RCC 7860 (cell line): ENCODE results near the gene KHDRBS1.
"Not testable (repeated sequence)": the region's sequence is repeated elsewhere in the genome, so short reads cannot be mapped to it uniquely, and the experiment has no call there.

ENCODE experiments used
- DNase-seq: peaks from one replicate; pipeline ENCODE4 v3.0.0-alpha.2; 2015; ENCODE audit warnings: low spot score
- FAIRE-seq: peaks from 2 replicates; lab custom pipeline; 2012; peaks lifted over from hg19 to GRCh38; lab: Jason Lieb, UNC

Gene KHDRBS1

DNA sequence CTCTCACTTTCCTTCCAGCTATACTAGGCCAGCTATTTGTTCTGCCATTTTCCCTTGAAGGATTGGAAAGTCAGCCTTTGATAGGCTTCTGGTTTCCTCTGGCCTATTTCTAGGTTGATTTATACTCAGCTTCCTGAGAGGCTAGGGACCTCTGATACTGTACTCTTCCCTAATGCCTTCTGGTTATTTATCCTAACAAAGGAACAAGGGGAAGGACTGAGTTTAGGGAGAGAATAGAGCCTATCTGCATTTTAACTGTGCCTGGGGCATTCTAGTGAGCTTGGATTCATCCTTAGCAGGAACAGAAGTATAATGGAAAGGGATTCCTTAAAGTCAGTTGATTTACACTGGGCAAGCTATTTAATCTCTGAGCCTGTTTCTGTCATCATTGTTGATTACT is 47.2 kb downstream of the KHDRBS1 start:
- DNase-seq, result no peak
- no peak for FAIRE-seq

DNA sequence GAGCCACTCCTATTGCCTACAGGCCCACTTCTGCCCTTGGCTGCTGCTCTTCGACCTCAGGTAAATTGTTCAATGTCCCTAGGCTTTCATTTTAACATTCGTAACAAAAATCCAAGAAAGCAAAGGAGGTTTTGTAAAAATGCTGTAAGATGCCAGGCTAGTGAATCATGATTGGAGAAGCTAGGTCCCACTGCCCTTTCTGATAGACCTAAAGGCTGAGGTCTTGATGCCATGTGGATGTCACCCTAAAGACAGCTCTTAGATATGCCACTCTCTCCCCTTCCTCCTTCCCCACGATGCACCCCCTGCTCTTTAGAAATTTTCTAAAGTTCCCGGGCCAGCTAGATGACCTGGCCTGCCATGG is 49.2 kb downstream of the KHDRBS1 start:
- FAIRE-seq (no peak), DNase-seq (no peak)

DNA sequence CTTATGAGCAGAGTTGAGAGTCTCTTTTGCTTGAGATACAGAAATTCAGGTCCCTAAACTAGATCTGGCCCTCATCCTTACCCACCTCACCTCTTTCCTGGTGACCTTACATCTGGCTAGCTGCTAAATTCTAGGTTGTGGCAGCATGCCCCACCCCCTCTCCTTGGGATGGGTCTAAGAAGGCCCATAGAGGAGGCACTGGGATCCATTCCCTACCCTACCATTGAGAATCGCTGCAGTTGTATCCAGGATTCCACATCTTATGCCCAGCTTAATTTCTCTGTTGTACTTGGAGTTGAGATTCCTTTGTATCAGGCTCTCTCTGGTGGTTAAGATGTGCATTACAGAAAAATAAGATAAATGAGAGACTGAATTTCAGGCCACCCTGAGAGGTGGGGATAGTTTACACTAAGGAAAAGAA is 49.6 kb downstream of the KHDRBS1 start:
- peak; percentile 69 for FAIRE-seq

DNA sequence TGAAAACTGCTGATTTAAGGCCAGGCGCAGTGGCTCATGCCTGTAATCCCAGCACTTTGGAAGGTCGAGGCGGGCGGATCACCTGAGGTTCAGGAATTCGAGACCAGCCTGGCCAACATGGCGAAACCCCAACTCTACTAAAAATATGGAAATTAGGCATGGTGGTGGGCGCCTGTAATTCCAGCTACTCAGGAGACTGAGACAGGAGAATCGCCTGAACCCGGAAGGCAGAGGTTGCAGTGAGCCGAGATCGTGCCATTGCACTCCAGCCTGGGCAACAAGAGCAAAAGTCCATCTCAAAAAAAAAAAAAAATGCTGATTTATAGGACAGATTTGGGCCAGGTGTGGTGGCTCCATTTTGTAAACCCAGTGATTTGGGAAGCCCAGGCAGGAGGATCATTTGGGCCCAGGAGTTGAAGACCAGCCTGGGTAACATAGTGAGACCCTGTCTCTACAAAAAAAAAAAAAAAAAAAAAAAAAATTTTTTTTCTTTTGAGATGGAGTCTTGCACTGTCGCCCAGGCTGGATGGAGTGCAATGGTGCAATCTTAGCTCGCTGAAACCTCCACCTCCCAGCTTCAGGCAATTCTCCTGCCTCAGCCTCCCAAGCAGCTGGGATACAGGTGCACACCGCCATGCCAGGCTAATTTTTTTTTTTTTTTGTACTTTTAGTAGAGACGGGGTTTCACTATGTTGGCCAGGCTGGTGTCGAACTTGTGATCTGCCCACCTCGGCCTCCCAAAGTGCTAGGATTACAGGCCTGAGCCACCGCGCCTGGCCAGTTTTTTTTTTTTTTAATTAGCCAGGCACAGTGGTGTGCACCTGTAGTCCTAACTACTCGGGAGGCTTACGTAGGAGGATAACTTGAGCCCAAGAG is 52.2 kb downstream of the KHDRBS1 start:
- not testable (repeated sequence) for DNase-seq, FAIRE-seq

More for the DNA sequence above, 49.6 kb downstream of the KHDRBS1 start:
- DNase-seq, result peak; percentile 43

DNA sequence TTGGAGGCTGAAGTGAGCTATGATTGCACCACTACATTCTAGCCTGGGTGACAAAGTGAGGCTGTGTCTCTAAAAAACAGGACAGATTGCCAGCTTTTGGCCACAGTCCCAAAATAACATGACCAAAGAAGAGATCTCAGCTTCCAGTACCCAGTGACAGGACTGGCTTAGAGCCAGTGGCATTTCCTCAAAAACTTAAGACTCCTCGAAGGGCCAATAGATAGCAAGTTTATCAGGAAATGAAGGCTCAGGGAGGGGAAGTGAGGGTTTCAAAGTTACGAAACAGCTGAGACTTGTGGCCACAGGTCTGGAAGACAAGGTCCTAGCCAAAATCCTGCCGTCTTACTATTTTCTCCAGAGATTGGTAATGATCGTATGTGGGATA is 52.8 kb downstream of the KHDRBS1 start:
- peak; percentile 79 for DNase-seq
- peak; percentile 34 for FAIRE-seq

DNA sequence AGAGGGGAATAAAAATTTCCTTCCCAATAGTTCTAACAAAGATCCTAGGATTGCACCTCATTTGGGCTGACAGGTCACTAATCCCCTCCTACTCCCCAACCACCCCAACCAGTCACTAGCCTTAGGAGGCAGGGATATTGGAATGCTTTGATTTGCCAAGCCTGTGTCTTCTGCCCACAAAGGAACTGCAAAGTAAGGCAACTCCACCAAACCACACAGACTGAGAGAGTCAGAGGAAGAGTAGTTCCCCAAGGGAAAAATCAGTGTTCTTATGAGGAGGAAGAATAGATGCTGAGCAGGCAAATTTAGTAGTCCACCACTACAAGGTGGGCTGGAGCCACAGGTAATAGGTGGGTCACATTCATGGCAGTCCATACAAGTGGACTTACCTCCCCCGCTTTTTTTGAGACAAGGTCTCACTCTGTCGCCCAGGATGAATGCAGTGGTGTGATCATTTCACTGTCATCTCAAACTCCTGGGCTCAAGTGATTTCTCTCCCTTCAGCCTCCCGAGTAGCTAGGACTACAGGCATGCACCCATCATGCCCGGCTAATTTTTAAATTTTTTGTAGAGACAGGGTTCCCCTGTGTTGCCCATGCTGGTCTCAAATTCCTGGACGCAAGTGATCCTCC is 55.4 kb downstream of the KHDRBS1 start:
- FAIRE-seq (no peak), DNase-seq (peak; percentile 8)

DNA sequence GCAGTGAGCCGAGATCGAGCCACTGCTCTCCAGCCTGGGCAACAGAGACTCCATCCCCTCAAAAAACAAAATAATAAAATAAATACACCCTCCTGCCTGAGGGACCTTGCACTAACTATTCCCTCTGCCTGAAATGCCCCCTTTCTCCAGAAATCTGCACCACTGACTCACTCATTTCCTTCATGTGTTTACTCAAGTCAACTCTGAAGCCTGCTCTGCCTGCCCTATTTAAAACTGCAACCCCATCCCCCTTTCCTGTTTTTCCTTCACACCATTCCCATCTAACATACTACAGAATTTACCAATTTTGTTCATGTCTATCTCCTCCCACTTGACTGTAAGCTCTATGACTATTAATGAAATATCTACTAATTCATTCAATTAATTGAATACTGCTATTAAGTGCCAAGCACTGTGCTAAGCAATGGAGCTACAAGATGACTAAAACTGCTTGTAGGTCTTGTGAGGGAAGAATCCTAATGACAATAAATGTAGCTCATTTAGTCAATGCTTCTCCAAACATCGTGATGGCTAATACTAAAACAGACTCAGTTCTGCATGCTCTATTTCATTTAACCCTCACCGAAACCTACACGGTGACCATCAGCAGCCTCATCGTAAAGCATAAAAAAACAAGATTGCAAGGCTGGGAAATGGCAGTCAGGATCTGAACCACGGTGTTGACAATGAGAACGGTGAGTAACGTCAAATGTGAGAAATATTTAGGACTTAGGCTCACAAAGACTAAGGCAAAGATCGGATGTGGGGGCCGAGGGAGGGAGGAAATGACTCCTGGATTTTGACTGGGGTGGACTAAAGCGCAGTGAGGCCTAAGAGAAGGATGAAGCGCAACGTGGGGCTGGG is 58.3 kb downstream of the KHDRBS1 start:
- FAIRE-seq, result no peak
- peak; percentile 13 for DNase-seq

DNA sequence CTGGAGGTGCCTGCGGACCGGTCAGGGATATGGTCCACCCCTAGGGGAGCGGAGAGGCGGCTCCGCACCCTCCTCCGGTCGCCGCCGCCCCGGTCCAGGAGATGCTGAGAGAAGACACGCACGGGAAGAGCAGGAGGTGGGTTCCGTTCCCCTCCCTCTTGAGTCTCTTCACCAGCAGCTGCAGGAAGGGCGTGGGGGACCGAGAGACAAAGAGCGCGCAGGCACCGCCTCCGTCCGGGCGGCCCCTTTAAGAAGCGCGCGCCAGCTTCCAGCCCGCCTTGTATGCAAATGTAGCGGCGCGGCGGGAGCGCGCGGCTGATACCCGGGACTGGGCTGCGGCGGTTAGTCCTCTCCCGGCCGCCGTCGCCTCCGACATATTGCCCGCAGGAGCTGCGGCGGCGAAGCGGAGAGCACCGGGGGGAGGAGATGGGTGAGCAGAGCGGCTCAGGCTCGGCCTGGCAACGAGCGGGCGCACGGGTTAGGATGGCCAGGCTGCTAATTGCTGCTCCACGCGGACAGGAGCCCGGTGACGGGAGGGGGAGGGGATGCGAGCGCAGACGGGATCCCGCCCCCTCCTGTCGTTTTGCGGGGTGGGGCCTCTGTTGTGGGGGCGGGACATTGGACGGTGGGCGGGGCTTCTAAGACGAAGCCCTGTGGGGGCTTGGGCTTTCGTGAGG is 59.1 kb downstream of the KHDRBS1 start, which contains the start of gene TMEM39B:
TSS of gene TMEM39B (plus strand) at position 318 of the 677 bp plus-strand sequence. CDS start at position 427, 109 bp downstream.
- peak; percentile 82 for DNase-seq

DNA sequence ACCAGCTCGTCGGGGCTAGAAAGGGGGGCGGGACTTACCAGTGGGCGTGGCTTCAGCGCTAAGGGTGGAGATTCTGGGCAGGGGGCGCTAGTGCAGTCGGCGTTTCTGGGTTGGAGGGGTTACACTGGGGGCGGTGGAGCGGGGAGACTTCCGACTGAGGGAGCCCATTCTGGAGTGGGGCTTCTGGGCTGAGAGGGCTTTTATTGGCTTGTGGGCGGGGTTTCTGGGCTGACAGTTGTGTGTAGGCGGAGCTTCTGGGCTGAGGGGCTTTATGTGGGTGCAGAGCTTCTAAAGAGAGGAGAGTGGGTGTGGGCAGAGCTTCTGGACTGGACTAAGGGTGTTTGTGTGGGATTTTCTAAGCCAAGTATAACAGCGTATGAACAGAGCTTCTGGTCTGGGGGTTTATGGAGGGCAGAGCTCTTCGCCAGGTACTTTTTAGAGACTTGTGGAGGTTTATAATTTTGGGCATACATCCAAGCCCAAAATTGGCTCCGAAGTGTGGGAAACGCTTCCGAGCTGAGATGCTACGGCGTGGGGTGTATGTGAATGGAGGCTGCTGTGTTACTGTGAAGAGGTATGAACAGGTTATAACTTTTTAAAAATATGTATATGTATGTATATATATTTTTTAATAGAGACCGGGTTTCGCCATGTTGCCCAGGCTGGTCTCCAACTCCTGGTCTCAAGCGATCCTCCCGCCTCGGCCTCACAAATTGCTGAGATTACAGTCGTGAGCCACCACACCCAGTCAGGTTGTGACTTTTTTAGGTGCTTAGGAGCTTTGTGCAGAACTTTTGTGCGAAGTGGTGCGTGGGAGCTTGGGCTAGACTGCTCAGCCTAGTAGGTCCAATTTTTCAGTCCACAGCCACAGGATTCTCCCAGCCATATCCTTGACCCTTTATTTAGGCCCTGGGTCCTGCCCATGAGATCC is 59.9 kb downstream of the KHDRBS1 start:
- no peak for DNase-seq
- no peak for FAIRE-seq

More for the DNA sequence above, 59.1 kb downstream of the KHDRBS1 start, which contains the start of gene TMEM39B:
- FAIRE-seq, result no peak

DNA sequence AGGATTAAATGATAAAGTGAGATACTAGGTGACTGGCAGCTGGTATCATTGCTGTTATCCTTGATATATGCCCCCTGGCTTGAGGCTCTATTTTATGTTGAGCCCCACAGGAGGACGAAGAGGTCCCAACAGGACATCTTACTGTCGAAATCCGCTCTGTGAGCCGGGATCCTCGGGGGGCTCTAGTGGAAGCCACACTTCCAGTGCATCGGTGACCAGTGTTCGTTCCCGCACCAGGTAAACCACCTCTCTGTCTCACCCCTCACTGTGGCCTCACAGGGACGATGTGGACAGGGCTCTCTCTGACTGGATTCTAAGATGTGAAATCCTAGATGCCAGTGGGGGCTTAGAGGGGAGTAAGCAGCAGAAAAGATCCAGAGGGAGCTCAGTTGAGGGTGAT is 61.2 kb downstream of the KHDRBS1 start:
- DNase-seq, result no peak
- no peak for FAIRE-seq

DNA sequence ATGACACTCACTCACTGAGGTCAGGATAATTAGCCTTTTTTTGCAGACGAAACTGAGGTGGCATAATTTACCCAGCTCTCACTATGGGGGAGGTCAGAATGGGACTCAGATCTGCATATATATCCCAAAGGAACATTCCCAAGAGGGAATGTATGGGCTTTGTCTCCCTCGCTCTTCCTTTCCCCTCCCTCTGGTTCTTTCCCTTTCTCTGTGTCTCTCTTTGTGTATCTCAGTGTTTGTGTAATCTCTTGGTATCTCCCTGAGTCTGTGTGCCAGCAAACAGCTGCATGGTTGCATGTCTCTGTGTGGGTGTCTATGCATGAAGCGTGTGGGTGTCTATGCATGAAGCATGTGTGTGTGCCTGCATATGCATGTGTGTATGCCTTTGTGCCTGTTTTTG is 63.8 kb downstream of the KHDRBS1 start:
- DNase-seq (no peak), FAIRE-seq (no peak)

DNA sequence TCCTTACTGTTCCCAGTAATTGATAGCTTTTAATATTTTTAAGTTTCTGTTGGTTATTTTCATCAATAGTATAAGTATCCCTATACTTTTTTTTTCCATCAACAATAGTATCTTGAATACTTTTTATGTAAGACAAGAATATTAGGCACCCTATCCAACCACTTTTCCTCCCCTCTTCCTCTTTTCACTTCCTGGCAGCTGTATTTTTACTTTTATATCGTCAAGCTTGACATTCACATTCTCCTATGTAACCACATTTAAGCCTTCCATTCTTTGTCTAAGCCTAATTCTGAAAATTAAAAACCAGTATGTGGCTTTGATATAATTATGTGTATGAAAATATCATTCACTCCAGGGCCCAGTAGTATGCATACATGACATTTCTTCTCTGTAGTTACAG is 68.4 kb downstream of the KHDRBS1 start:
- FAIRE-seq (no peak), DNase-seq (no peak)

DNA sequence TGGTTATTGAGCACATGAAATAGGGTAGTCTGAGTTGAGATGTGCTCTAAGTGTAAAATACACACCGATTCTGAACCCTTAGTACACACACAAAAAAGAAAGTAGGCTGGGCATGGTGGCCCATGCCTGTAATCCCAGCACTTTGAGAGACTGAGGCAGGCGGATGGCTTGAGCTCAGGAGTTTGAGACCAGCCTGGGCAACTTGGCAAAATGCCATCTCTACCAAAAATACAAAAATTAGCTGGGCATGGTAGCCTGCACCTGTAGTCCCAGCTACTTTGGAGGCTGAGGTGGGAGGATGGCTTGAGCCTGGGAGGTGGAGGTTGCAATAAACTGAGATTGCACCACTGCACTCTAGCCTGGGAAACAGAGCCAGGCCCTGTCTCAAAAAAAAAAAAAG is 72.7 kb downstream of the KHDRBS1 start:
- not testable (repeated sequence) for DNase-seq, FAIRE-seq

DNA sequence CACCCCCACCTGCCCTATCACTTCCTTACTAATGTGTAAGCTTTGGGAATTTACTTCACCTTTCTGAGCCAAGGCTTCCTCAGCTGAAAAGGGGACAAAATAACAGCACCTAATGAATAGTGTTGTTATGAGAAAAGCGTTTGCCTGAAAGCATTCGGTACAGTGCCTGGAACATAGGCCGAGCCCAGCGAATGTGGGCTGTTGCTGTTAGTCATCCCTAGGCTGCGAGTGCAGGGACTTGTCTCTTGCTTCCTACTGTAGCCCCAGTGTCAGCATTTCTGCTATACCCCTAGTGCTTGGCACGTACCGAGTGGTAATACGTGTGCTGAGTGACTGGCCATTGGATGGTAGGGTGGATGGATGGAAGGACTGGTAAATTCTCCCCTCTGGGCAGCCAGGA is 77.5 kb downstream of the KHDRBS1 start:
- no peak for FAIRE-seq

DNA sequence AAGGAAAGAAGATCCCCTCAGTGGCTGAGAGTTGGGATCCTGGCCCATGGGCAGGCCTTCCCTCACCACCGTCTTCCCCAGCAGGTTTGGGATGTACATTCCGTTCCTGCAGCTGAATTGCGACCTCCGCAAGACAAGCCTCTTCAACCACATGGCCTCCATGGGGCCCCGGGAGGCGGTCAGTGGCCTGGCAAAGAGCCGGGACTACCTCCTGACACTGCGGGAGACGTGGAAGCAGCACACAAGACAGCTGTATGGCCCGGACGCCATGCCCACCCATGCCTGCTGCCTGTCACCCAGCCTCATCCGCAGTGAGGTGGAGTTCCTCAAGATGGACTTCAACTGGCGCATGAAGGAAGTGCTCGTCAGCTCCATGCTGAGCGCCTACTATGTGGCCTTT is 77.9 kb downstream of the KHDRBS1 start:
- DNase-seq, result no peak
- FAIRE-seq, result no peak

More for the DNA sequence above, 77.5 kb downstream of the KHDRBS1 start:
- DNase-seq, result no peak
